GM21737 (cell line): ENCODE data around the gene TUBA3E.
"Not testable (repeated sequence)": the region's sequence is repeated elsewhere in the genome, so short reads cannot be mapped to it uniquely, and the experiment has no call there.

Source experiments
- ATAC-seq: cut with Tn5 transposase; IDR thresholded peaks from one replicate; pipeline ENCODE4 v1.9.1; 2021; ENCODE audit warnings: mild to moderate bottlenecking, moderate library complexity; ENCODE audit not compliant: unreplicated experiment

The TUBA3E gene

DNA sequence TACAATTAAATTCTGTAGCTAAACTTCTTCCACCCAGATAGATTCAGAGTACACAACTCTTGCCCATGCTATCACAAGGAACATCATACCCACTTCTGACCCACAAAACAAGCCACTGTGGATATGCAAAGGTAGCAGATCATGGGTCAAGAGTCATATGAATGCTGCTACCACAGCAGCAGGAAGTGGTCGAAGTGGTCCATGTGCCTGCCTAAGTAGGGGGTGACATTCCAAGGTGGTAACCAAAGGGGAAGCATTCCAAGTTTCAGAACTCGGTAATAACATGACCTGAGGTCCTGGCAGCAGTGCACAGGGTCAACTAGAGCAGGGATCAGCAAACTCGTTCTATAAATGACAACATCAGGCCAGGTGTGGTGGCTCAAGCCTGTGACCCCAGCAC lies 5.8 kb downstream of the TUBA3E start:
- ATAC-seq: not testable (repeated sequence)

GRCh38 chr2:130191319-130191718 lies 6.9 kb downstream of the TUBA3E start:
- not testable (repeated sequence) for ATAC-seq

- no peak for ATAC-seq
Measured at GRCh38 chr2:130190237-130190636, 8.0 kb downstream of the TUBA3E start.

GRCh38 chr2:130188958-130189357 lies 9.3 kb downstream of the TUBA3E start:
- ATAC-seq: not testable (repeated sequence)

DNA sequence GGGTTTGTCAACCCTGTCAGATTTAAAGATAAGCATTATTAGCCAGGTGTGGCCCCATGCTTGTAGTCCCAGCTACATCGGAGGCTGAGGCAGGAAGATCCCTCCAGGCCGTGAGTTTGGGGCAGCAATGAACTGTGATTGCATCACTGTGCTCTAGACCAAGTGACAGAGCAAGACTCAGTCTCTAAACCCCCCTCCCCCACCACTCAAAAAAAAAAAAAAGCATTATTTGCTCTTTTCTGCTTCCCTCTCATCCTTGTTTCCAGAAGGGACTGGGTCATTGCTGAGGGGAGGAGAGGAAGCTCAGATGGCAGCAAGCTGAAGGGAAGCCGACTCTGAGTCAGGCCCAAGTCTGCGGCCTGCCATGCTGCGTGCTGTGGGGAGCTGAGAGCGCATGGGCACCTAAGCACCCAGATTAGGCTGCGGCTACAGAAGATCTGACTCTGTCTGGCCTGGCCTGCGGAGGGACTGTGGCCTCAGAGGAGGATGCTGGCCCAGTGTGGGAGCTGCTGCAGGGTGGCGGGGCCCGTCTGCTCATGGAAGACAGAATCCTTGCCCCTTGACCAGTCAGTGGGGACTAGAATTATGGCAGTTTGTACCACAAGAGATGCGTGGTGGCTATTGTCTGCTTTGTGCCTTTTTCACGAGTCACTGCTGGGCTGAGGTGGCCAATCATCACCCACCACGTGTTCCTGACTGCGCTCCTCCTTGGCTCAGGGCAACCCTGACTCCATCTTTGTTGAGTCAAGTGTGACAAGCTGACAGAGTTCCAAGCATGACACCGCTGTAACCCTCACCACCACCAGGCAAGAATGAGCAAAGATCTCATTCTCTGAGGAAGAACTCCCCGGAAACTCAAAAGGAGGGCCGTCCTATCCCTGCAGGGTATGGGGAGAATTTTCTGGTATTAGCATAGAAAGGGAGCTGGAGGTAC lies 10.1 kb downstream of the TUBA3E start:
- not testable (repeated sequence) for ATAC-seq

- no peak for ATAC-seq
Measured at GRCh38 chr2:130187268-130187667, 11.0 kb downstream of the TUBA3E start.

DNA sequence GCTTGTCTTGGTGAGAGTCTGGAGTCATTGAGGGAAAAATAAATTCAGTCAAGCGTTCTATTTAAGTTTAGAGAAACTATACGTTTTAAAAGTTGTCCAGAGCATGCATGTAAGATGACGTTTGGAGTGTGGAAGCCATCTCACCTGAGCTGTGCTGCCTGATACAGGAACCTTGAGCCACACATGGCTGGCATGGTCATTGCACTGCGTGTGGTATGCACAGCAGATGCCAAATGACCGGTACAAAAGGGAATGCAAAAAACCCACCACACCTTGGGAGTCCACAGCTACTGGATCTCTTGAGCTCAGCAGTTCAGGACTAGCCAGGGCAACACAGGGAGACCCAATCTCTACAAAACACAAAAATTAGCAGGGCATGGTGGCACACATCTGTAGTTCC lies 11.8 kb downstream of the TUBA3E start:
- no peak for ATAC-seq

DNA sequence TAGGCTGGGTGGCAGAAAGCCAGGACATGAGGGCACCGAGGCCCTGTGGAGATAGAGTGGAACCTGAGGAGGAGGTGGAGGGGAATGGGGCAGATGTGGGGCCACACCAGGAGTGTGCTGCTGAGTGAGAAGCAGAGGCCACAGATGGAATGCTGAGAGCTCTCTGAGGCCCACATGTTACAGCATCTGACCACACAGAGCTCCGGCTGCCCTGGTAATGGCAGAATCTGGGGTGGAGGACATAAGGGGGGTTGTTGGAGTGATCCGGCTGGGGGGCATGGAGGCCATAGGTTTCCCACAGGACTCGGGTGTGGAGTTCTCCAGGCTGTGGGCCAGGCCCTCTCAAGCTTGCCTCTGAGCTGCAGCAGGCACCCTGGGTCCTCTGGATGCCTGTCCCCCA lies 12.3 kb downstream of the TUBA3E start:
- no peak for ATAC-seq

- ATAC-seq: no peak
Measured at GRCh38 chr2:130185436-130185835, 12.8 kb downstream of the TUBA3E start.

DNA sequence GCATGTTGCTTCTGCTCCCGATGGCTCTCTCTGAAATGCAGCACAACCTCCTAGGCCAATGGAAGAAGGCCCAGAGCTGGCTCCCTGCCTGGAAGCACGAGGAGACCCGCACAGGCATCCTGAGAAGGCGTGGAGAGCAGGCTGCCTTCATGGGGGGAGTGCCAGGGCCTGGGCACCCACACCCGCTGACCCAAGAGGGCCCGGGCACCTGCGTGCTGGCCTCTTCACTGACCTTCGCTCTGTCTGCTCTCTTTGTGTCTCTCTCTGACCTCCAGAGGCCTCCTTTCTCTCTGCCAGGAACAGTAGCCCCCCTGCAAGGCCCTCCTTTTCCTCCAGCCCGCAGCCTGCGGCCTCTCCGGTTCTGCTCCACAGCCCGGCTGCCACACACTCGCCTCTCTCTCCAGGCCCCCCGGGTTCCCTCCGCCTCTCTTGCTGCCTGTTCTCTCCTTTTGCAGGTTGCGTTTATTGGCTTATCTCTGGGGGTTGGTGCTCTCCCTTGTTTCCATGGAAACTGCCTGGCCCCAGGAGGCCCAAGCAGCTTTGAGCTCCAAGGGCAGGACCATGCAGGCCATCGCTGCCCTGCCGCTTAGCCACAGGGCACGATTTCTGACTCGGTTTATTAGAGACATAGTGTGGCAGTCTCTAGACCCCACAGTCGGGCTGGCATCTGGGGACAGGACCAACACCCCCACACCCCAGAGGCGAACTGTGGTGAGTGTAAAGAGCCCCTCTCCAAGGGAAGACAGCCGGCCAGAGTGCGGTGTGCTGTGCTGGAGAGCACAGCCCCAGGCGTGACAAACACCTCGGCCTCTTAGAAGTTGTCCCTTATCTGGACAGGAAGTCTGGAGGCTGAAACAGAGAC lies 14.5 kb downstream of the TUBA3E start:
- ATAC-seq: no peak

- peak; percentile 13 for ATAC-seq
Measured at GRCh38 chr2:130182826-130183511, 15.3 kb downstream of the TUBA3E start.

GRCh38 chr2:130181880-130182682 lies 16.2 kb downstream of the TUBA3E start, which contains the start of gene MZT2B:
Gene MZT2B, plus strand, starts transcription at chr2:130182262. Its CDS starts 21 bp downstream, at chr2:130182283.
- peak; percentile 79 for ATAC-seq

- ATAC-seq: peak; percentile 52
Measured at GRCh38 chr2:130181325-130181879, 16.8 kb downstream of the TUBA3E start, which contains the start of gene SMPD4. Gene SMPD4, minus strand, starts transcription at chr2:130181602. Its CDS starts 5,010 bp downstream, at chr2:130176592.

GRCh38 chr2:130180404-130181324 lies 17.6 kb downstream of the TUBA3E start:
- ATAC-seq: not testable (repeated sequence)

DNA sequence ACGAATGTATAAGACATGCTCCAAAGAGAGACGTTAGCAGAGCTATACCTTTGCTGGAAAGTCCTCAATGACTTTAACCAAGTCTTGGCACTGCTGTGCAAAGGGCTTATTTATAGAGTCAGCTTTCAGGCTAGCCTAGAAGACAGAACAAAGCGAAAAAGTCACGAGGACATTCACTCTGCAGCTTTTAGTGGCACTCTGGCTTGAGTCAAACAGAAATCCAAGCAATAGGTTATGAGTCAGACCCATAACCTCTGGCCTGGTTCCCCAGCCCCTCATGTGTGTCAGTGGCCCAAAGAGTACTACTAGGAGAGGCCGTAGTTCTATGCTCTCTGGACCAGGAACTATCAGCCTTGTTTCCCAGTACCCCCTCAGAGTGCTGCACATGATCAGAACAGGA lies 23.4 kb downstream of the TUBA3E start:
- not testable (repeated sequence) for ATAC-seq

DNA sequence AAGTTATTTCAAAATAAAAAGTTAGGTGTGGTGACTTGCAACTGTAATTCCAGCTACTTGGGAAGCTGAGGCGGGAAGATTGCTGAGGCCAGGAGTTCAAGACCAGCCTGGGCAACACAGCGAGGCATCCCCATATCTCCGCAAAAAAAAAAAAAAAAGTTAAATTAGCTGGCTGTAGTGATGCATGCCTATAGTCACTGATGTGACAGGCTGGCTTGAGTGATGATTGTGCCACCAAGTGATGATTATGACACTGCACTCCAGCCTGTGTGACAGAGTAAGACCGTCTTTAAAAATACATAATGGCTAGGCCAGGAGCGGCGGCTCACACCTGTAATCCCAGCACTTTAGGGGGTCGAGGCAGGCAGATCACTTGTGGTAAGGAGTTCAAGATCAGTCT lies 28.3 kb downstream of the TUBA3E start:
- no peak for ATAC-seq

GRCh38 chr2:130169163-130169562 lies 29.1 kb downstream of the TUBA3E start:
- not testable (repeated sequence) for ATAC-seq

- not testable (repeated sequence) for ATAC-seq
Measured at GRCh38 chr2:130166611-130167010, 31.6 kb downstream of the TUBA3E start.
